IPS-11a (cell line): Measurements from ENCODE around the gene HOXB6.

Experiments used
- H3K4me3 ChIP-seq: one replicate; pipeline ENCODE4 v1.5.1; 2013; ENCODE audit warnings: low read depth, low read length, control low read depth

The HOXB6 gene

DNA sequence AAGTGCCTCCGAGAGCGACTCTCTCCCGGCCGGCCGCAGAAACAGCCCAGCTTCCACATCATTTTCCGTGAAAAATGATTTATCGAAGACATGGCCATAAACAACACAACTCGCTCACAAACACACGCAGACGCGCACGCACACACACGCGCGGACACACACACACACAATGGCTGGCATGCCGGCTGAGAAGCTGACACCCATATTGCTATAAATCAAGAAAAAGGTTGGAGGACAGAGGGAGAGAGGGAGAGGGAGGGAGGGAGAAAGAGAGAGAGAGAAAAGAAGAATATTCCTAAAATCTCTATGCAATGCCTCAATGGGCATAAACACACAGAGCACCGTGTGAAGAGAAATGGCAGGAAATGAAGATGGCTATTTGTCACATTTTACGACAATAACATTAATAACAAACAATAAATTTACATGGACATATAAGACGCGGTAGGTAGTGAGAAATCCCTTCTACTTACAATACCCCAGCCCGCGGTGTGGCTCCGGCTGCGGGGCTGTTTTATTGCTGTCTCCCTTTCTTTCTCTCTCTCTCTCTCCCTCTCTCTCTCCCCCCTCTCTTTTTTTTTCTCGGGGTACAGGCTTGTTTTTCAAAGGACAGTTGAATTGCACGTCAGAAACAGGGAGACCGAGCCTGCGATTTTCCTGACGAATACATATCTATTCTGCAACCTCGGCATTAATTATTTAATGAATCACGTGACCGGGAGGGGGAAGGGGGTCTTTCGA is 36.1 kb downstream of the HOXB6 start:
- H3K4me3 ChIP-seq, result no peak overlapping the region

DNA sequence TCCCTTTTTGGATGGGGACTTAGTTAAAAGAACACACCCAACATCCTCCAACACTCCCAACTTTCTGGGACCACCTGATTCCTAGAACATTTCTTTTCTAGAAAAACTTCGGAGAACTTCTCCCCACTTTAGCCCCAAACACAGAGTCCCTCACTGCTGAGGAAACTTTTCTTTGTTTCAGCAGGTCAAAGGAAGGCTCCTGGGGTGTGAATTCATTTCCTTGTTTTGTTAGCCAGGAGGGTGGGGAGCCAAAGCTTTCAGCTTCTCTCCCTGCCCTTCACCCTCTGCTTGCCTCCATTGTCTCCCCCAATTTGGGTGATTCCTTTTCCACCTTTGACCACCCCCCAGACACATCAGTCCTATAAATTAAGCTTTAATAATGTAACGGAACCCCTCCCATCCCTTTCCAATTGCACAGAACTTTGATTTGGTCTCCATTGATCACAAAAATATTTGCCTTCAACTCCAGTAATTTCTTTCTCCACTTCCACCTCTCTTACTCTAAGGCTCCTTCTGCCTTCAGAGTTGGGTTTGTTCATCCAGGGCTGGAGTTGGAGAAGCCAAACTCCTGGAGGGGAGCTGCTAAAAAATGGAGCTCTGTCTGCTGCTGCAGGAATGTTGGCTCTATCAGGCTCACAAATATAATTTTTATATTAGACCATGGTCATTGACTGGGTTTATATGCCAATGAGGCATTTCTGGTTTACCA is 37.0 kb downstream of the HOXB6 start:
- no peak overlapping the region for H3K4me3 ChIP-seq

DNA sequence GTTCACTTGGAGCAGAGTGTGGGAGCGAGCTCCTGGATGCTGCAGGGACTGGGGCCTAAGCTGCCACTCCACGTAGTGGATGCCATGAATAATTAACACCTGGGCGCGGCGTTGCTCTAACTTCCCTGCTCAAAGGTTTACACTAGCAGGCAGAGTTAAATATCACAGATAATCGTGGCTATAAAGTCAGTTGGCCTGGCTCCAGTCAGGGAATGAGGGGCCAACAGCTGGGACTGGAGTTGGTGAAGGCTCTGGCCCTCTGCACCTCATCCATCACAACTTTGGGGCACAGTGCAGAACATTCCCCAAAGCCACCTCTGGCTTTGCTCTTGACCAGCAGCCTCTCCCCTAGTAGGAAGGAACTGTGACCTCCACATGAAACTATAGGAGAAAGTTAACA is 37.6 kb downstream of the HOXB6 start:
- no peak overlapping the region for H3K4me3 ChIP-seq

DNA sequence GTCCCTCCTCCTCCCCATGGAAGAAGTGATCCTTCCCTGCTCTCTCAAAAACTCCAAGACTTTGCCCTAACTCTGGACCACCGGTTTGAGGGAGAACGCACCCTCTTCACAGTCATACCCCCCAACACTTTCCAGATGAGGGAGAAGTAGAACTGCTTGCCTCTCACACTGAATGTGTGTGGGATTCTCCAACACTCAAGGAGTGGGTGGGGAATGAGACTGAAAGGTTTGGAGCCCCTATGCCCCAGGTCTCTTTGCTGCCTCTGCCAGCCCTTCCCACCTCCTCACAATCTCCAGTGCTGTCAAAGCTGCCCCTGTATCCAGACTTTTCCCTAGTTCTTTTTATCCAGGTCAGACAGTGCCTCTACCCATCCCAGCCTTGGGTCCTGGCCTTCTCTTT is 38.1 kb downstream of the HOXB6 start:
- H3K4me3 ChIP-seq, result no peak overlapping the region

DNA sequence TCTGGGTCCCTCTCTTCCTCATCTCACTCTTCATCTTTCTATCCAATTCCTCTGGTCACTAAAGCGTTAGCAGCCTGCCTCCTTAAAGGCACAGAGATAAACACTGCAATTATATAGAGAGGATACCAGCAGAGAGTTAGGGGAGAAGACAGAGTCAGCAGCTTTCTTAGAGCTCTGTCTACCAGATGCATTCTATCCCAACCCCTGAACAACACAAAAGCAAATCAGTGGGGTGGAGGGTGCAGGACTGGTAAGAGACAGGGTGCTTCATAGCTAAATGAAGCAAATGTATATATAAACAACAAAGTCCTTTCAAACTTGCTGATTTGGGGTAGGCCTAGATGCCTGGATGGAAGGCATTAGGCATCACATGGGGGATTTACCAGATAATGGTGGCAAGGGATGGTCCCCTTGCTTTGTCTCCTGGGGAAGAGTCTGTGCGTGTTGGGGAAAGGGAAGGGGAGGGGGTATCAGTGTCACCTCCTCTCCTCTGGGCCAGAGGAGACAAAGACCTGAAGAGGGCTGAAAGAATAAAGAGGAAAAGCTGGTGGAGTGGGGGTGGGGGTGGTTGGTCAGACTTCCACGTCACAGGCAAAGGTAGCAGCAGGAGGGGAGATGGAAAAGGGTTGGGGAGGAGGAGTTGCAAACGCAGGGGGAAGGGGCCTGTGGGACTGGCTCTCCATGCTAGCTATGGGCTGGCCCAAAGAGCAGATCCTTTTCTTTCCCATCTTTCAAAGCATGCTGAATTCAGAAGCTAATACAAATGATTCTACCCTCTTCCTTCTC is 38.7 kb downstream of the HOXB6 start:
- no peak overlapping the region for H3K4me3 ChIP-seq

DNA sequence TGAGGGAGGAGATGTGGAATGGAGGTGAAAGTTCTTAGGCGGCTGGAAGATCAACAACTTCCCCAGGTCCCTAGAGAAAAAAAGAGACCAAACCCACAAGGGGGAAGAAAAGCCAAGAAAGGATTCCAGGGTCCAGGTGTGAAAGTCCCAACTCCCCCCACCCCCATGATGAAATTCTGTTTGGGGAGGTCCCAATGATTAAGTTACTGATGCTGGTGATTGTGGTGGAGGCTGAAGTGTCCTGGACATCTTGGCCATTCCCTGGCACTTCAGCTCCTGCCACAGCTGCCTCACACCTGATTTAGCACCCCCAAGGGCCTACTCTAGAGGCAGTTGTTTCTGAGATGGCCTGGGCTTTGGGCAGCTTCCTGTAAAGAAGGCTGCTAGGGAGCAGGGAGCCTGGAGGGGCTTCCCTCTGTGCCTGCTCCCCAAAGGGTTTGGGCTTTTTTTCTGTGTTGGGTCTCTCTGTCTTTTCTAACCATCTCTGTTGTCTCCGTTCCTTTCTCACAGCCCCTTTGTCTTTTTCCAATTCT is 39.7 kb downstream of the HOXB6 start:
- no peak overlapping the region for H3K4me3 ChIP-seq

DNA sequence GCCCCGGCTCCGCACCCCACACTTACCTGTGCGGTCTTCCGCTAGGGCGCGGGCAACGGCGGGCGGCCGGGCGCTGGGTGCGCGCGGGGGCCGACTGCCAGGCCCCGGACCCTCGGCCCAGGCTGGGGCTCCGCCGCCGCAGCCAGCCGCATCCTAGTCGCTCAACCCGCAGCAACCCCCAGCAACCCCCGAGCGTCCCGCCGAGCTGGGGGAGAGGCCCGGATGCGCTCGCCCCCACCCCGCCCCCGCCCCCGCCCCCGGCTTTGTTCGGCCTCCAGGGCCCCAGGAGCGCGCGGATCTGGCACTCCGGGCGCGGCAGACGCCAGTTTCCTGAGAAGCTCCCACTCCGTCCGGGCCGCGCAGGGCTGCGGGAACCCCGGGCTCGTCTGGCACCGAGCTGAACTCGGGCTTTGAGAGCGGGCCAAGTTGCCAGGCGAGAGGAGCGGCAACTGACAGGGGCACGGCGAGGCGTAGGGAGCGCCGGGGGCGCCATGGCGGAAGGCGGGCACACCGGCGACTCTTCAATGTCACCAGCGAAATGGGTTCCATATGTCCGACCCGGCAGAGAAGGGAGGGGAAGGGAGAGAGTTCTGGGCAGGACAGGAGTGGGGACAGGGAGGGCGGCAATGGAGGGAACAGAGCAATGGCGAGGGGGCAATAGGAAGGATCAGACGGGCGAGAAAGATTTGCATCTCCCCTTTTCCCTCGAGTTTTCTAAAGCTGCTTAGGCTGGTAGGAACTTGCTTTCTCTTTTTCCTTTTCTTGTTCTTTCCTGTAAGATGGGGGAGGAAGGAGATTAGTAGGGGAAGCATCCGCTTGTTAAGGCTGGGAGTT is 40.4 kb downstream of the HOXB6 start:
- H3K4me3 ChIP-seq, result no peak overlapping the region

DNA sequence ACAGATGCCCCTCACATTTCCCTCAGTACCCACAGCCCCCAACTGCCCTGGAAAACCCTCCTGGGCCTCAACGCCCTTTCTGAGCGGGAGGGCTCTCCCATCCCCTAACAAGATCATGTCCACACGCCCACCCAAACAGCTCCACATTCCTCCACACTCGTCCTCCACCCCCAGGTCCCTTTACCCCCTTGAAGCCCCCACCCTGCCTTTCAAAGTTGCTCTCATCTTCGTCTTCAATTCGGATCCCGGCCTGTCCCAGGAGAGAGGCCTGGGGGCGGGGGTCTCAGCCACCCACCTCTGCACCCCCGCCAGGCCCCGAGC is 41.0 kb downstream of the HOXB6 start:
- H3K4me3 ChIP-seq, result no peak overlapping the region

DNA sequence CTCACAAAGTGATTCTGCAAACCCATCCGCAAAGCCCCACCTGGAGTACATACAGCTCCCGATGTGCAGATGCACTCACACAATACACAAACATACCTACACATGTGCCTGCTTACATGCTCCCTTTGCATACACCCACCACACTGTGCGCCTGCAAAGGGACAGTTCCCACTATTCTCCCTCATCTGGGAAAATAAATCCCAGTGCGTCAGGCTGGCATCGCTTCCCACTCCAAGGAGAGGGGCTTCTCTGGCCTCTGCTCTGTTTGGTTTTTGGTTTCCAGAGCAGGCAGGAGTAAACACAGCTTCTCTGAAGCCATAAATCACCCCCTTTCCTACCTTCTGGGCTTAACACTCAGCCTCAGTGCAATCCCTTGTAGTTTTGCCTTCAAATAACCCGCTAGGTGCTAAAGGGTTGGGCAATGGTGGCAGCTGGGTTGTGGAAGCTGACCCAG is 41.4 kb downstream of the HOXB6 start:
- no peak overlapping the region for H3K4me3 ChIP-seq

DNA sequence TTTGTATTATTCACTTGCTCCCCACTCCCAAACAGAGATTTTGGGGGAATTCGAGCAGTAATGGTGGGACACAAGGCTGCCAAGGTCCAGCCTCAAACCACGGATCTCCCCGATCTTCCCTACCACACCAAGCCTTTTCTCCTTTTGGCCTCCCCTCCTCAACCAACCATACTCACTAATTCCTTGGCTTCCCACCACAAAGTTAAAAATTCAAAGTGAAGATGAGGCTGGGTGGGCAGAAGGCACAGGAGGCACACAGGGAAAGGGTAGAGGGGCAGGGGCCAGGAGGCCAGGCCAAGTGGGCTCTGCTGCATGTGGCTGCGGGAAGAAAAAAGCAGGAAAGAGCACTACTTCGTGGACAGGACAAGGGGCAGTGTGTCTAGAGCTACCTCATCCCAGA is 41.9 kb downstream of the HOXB6 start:
- no peak overlapping the region for H3K4me3 ChIP-seq

DNA sequence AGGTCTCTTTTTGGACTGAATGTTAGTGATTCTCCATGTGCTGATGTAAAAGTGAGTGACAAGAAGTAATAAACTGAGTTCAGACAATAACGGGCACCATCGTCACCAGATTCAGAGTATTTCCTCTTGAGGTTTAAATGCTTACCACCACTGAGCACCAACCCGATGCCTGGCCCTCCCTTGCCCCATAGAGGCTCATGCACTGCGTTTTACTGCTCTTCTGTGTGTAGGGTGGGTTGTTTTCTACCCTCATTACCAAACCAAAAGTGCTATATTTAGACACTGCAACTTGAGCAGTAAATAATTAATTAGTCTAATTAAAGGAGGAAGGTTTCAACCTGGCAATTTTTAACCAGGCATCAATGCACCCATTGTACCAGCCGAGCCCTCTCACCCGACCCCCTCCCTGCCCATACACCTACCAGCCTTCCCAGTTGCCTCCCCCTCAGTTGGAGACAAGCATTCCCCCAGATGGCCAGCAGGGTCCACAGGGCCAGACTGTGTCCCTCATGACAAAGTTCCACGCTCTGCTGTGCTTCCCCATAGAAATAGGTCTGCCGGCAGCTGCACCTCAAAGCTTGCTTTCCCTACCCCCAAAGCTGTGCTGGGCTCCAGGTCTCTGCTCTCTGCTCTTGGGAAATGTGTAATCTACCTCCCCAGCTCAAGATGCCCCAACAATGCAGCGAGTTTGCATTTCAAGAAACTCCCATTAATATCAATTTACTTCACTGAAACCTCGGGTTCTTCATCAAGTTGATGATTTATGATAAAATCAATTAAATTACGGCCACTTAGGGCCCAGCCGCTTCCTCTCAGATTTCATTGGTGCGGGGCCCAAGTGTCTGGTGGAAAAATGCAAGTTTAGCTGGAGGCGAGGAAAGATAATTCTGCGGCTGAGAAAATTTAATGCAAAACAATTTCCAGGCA is 42.6 kb downstream of the HOXB6 start:
- H3K4me3 ChIP-seq, result no peak overlapping the region

DNA sequence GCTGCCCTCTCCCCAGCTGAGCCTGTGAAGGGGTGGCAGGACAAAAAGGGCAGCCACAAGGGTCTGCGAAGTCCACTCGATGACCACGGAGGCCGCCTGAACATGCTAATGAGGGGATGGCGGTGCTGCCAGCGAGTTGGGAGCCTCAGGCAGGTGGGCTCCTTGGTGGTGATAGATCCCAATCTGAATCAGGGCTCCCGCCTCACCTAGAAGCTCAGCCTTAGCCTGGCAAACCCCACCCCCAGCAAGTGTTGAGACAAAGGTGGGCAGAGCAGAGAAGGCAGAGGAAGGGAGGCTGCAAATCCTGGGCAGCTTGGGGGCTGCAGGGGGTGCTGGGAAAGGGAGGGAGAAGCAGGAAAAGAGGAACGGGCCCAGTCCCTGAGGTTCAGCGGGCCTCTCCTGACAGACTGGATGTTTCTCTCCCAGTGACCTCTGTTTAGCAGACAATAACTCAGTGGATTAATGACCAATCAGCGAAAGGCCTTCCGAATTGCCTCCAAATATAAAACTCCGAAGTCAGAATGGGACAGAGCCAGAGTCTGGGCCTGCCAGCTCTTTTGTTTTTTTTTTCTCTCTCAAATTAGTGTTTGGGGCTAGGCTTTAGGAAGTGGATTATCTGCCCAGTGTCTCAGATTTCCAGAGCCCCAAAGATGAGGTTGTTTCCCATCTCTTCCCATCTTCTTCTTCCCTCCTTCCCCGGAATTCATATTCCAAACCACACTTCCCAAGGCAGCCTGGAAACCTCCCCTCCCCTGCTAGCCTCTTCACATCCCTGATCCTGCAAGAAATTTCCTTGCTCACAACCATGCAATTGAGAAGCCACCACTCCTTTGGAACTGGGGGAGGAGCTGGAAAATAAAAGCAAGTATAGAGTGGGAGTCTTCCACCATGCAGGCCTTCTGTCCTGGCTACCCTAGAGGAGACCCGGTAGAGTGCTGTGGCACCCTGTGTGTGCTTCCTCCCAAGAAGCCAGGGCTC is 44.7 kb downstream of the HOXB6 start:
- no peak overlapping the region for H3K4me3 ChIP-seq

DNA sequence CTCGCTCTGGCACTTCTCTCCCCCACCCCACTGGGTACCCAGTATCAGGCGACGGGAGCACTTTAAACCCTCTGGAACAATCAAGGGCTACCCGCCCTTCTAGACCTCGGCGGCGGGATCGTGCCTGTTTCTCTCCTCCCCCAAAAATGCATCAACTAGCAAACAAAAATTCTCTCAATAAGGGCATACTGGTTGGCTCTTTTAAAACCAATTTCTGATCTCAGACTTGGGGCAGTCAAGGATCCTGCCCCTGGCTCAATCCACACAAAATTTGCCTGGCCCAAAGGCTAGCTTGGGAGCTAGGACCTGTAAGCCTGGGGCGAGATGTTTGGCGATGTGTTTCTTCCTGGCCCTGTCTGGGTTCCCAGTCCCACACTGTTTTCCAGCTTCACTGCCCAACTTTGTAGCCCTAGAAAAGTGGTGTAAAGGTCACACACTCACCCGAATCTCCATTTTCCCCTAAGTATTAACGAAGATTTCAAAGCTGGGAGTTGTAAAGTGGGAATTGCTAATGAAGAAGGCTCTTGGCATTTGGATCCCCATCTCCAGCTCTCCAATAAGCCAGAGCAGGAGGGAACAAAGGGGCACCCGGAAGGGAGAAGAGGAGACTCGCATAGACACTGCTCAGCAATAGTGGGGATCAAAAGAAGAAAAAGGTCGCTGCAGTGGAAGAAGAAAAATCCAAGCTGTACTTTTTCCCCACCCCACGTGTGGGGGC is 45.5 kb downstream of the HOXB6 start:
- H3K4me3 ChIP-seq, result no peak overlapping the region

DNA sequence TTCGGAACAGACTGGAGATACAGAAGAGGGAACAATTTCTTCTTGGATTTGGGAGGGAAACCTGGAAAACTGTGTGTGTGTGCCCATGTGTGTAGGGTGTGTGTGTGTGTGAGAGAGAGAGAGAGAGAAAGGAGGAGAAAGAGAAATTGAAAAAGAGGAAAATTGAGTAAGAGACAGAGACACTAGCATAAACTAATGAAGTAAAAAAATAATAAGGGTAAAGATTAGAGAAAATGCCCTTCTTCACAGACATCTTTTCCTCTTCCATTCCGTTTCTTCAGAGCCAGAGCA is 46.0 kb downstream of the HOXB6 start:
- no peak overlapping the region for H3K4me3 ChIP-seq

DNA sequence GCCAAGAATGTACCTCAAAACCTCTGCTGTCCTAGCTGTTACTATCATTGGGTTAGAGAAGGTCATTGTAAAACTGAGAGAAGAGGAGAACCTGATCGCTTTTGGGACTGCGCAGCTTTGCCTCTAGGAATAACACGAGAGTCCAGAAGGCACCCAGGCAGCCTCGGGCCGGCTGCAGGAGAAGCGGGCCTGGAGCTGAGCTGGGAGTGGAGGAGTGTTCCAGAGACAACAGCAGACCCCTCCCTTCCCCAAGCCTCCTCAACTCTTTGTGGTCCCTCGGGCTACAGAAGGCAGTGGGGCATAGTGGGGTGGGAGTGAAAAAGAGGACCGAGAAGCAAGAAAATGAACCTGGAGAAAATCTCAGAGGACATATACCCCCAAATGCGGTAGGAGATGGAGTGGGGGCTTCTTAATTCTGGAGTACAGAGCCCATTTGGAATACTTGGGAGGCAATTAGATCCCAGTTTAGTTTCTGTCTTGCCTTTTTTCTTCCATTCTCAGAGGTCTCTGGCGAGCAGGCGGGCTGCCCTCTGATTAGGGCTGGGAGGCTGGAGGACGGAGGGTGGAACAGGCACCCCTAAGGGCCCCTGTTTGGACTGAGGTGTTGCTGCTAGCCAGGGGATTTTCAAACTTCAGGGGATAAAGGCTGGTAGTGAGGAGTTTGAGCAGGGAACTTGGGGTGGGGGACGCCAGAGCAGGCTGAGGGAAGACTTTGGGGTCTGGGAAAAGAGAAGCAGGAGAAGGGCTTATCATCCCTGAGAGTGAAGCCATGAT is 46.5 kb downstream of the HOXB6 start:
- H3K4me3 ChIP-seq, result no peak overlapping the region

DNA sequence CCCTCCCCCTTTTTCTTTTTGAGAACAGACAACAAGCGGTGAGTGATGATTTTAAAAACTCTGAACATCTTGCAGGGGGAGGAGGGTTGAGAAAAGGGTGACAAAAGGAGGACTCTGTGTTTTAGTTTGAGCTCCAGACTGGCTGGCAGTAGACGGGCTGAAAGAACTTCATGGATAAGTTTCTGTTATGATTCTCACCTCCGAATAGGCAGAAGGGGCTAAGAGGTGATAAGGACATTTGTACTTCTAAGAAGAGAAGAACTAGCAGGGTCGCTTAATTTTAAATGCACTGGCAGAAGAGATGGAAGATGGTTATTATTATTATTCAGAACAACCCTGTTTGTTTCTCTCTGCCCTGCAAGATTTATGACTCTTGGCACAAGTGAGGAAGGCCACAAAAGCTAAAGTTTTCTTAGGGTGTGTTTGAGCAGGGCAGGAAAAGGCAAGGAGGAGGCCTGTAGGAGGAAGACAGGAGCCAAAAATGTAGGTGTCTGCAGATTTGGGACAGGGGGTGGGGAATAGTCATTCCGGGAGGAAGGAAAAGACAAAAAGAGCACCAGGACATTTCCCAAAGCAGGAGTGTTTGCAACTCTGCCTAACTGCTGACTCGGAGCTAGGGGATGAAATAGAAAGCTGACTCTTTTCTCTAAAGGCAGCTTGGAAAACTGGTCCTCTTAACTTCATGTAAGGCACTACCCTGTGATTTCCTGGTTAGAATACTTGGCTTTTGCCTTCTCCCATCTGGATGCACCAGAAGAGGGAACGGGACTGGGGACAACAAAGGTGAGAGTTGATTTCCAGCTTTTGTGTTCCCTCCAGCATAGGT is 48.0 kb downstream of the HOXB6 start:
- no peak overlapping the region for H3K4me3 ChIP-seq

DNA sequence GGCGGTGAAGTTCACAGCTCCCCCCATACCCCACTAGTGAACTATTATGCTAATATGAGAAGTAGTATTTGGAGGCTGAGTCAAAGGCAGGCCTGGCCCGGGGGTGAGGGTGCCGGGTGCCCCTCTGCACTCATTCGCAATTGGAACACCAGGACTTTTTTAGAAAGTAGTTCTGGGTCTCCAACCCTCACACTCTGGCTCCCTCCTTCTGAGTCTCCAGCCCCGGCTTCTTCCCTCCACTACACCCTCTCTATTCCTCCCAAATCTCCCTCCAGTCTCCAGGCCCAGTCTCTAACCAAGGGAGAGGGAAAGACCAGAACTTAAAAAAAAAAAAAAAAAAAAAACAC is 48.6 kb downstream of the HOXB6 start:
- H3K4me3 ChIP-seq, result no peak overlapping the region
